WTC11 (cell line): ENCODE results near the gene ETV6. TPM values are rescaled to one million over a fixed set of nuclear protein-coding genes. Genes with fewer than 3 reads are reported as not detected.

ENCODE experiments used
- ATAC-seq: fragments of 200-7000 bp; cut with Tn5 transposase; 2 replicates; pipeline ENCODE4 v1.10.0; 2021; ENCODE audit warnings: mild to moderate bottlenecking, moderate library complexity
- CTCF ChIA-PET: fragments of 300-600 bp; sonication (Branson Sonifier 250); formaldehyde crosslinking; loops from one replicate; lab custom pipeline; 2021; ENCODE audit warnings: antibody characterized with exemption; lab: Charles Lee
- POLR2A ChIA-PET: fragments of 350-600 bp; sonication (Branson Sonifier 250); formaldehyde crosslinking; loops from one replicate; lab custom pipeline; 2021; ENCODE audit warnings: antibody characterized with exemption; lab: Charles Lee
- DNase-seq: peaks from one replicate; pipeline ENCODE4 v3.0.0; 2021; ENCODE audit warnings: low spot score
- H3K27ac Mint-ChIP-seq: 2 replicates; pipeline ENCODE4 v1.8.0; 2021; ENCODE audit warnings: mixed read lengths
- H3K27me3 Mint-ChIP-seq: 2 replicates; pipeline ENCODE4 v1.8.0; 2021; ENCODE audit warnings: low read depth, mild to moderate bottlenecking, moderate library complexity, mixed read lengths
- H3K36me3 Mint-ChIP-seq: 2 replicates; pipeline ENCODE4 v1.8.0; 2021; ENCODE audit warnings: mixed read lengths
- H3K4me1 Mint-ChIP-seq: 2 replicates; pipeline ENCODE4 v1.8.0; 2022; ENCODE audit warnings: mixed read lengths
- H3K4me3 Mint-ChIP-seq: 2 replicates; pipeline ENCODE4 v1.8.0; 2021; ENCODE audit warnings: mild to moderate bottlenecking, moderate library complexity, mixed read lengths
- H3K9me3 Mint-ChIP-seq: 2 replicates; pipeline ENCODE4 v1.8.0; 2021; ENCODE audit warnings: mixed read lengths
- E2F4 ChIP-seq: sonication (generic); formaldehyde crosslinking; IDR thresholded peaks from 2 replicates; pipeline ENCODE4 v1.8.1; 2022; ENCODE audit warnings: low read depth, mild to moderate bottlenecking, moderate library complexity, missing genetic modification reagents, borderline replicate concordance
- ELF4 ChIP-seq: sonication (generic); formaldehyde crosslinking; IDR thresholded peaks from 2 replicates; pipeline ENCODE4 v1.8.1; 2022; ENCODE audit warnings: low read depth, mild to moderate bottlenecking, moderate library complexity, missing genetic modification reagents
- EMX1 ChIP-seq: fragments of 250-450 bp; sonication (Bioruptor Pico); IDR thresholded peaks from 2 replicates; pipeline ENCODE4 v1.8.0; 2021; ENCODE audit warnings: mild to moderate bottlenecking
- ERG ChIP-seq: fragments of 250-450 bp; sonication (Bioruptor Pico); IDR thresholded peaks from 2 replicates; pipeline ENCODE4 v1.8.0; 2021; ENCODE audit warnings: mild to moderate bottlenecking
- GRHL2 ChIP-seq: fragments of 250-450 bp; sonication (Bioruptor Pico); IDR thresholded peaks from 2 replicates; pipeline ENCODE4 v1.8.0; 2022; ENCODE audit warnings: mild to moderate bottlenecking, moderate library complexity; ENCODE audit not compliant: insufficient replicate concordance, severe bottlenecking
- GTF2I ChIP-seq: fragments of 250-450 bp; sonication (Bioruptor Pico); conservative IDR thresholded peaks from 2 replicates; pipeline ENCODE4 v1.4.0; 2021; ENCODE audit warnings: mild to moderate bottlenecking
- HMGXB4 ChIP-seq: sonication (generic); formaldehyde crosslinking; IDR thresholded peaks from 2 replicates; pipeline ENCODE4 v1.8.1; 2023; ENCODE audit warnings: mild to moderate bottlenecking, moderate library complexity, missing genetic modification reagents
- KAT7 ChIP-seq: sonication (generic); formaldehyde crosslinking; IDR thresholded peaks from 2 replicates; pipeline ENCODE4 v1.8.1; 2023; ENCODE audit warnings: missing genetic modification reagents, mild to moderate bottlenecking, borderline replicate concordance
- MAX ChIP-seq: sonication (generic); formaldehyde crosslinking; IDR thresholded peaks from 2 replicates; pipeline ENCODE4 v1.8.0; 2022; ENCODE audit warnings: mild to moderate bottlenecking, missing genetic modification reagents
- NR3C1 ChIP-seq: sonication (generic); formaldehyde crosslinking; conservative IDR thresholded peaks from 2 replicates; pipeline ENCODE4 v1.8.1; 2023; ENCODE audit warnings: low read depth, mild to moderate bottlenecking, missing genetic modification reagents
- PREB ChIP-seq: sonication (generic); formaldehyde crosslinking; IDR thresholded peaks from 2 replicates; pipeline ENCODE4 v1.8.1; 2022; ENCODE audit warnings: mild to moderate bottlenecking, missing genetic modification reagents, moderate library complexity, borderline replicate concordance
- SMAD3 ChIP-seq: sonication (generic); formaldehyde crosslinking; IDR thresholded peaks from 2 replicates; pipeline ENCODE4 v1.8.0; 2022; ENCODE audit warnings: missing genetic modification reagents, mild to moderate bottlenecking, borderline replicate concordance
- SP1 ChIP-seq: sonication (generic); formaldehyde crosslinking; conservative IDR thresholded peaks from 2 replicates; pipeline ENCODE4 v1.8.1; 2022; ENCODE audit warnings: missing genetic modification reagents
- TEAD4 ChIP-seq: sonication (generic); formaldehyde crosslinking; IDR thresholded peaks from 2 replicates; pipeline ENCODE4 v1.8.0; 2022; ENCODE audit warnings: mild to moderate bottlenecking, missing genetic modification reagents
- ZNF219 ChIP-seq: sonication (generic); formaldehyde crosslinking; IDR thresholded peaks from 2 replicates; pipeline ENCODE4 v1.8.0; 2023; ENCODE audit warnings: missing genetic modification reagents, mild to moderate bottlenecking, borderline replicate concordance
- ZNF512 ChIP-seq: sonication (generic); formaldehyde crosslinking; IDR thresholded peaks from 2 replicates; pipeline ENCODE4 v1.8.1; 2022; ENCODE audit warnings: missing genetic modification reagents, borderline replicate concordance
- total RNA-seq: library from RNA; stranded (reverse); gene quantifications from 3 replicates; pipeline ENCODE4 v1.2.3, GENCODE V29; 2021

The ETV6 gene
- total RNA-seq, 1 experiment from 2014 or later, result 23.5 TPM

GRCh38 chr12:11920231-11920630, 270.8 kb downstream of the ETV6 start:
- TF ChIP-seq SP1 (CRISPR knock-in tag) (no peak), E2F4 (no peak), TEAD4 (CRISPR knock-in tag) (no peak), ZNF512 (CRISPR knock-in tag) (no peak), ELF4 (no peak), GRHL2 (no peak), KAT7 (no peak), GTF2I (CRISPR knock-in tag) (no peak)
- H3K4me1 Mint-ChIP-seq, result peaks cover 4% of the 10 kb centered on the region
- CTCF ChIA-PET, result no interaction called here
- H3K4me3 Mint-ChIP-seq, result no peak overlapping the region
- no peaks in the 10 kb centered on the region for H3K27me3 Mint-ChIP-seq
- H3K27ac Mint-ChIP-seq, result no peak overlapping the region
- DNase-seq, result no peak
- H3K36me3 Mint-ChIP-seq, result no peaks in the 10 kb centered on the region
- ATAC-seq, result no peak
- no peaks in the 10 kb centered on the region for H3K9me3 Mint-ChIP-seq
- POLR2A ChIA-PET, result no interaction called here

GRCh38 chr12:11922361-11922760, 272.9 kb downstream of the ETV6 start:
- H3K4me1 Mint-ChIP-seq, result peaks cover 3% of the 10 kb centered on the region
- CTCF ChIA-PET, result no interaction called here
- no peaks in the 10 kb centered on the region for H3K36me3 Mint-ChIP-seq
- TF ChIP-seq MAX (CRISPR knock-in tag), result no peak
- no peak for TF ChIP-seq SP1 (CRISPR knock-in tag)
- TF ChIP-seq PREB (CRISPR knock-in tag), result no peak
- TF ChIP-seq, all 79 proteins: peak for 0
- POLR2A ChIA-PET, result no interaction called here
- DNase-seq (no peak), ATAC-seq (no peak)
- no peaks in the 10 kb centered on the region for H3K27me3 Mint-ChIP-seq
- no peak overlapping the region for H3K4me3 Mint-ChIP-seq
- no peak overlapping the region for H3K27ac Mint-ChIP-seq
- H3K9me3 Mint-ChIP-seq, result no peaks in the 10 kb centered on the region

GRCh38 chr12:11923067-11923466, 273.6 kb downstream of the ETV6 start:
- Mint-ChIP-seq H3K4me1 (no peaks in the 10 kb centered on the region; the same call in 1 of the 2 replicates), H3K36me3 (no peaks in the 10 kb centered on the region), H3K27ac (no peak overlapping the region)
- ATAC-seq, result no peak
- ChIA-PET CTCF (no interaction called here), POLR2A (no interaction called here)
- TF ChIP-seq SMAD3 (CRISPR knock-in tag), result no peak
- TF ChIP-seq NR3C1 (CRISPR knock-in tag), result no peak
- no peak for TF ChIP-seq ERG (CRISPR knock-in tag)
- TF ChIP-seq EMX1, result no peak
- TF ChIP-seq ZNF219, result no peak
- TF ChIP-seq HMGXB4 (CRISPR knock-in tag), result no peak
- no peak for TF ChIP-seq SP1 (CRISPR knock-in tag)
- TF ChIP-seq, all 79 proteins: peak for 0
- Mint-ChIP-seq H3K4me3 (no peak overlapping the region), H3K27me3 (no peaks in the 10 kb centered on the region), H3K9me3 (no peaks in the 10 kb centered on the region)
- no peak for DNase-seq
